Transverse colon (tissue), 4 donors: ENCODE data around the gene KYNU. TPM values are rescaled to one million over a fixed set of nuclear protein-coding genes. Genes with fewer than 3 reads are reported as not detected.

Experiments
- DNase-seq: peaks from one replicate; pipeline ENCODE4 v3.0.0-alpha.2; 2019
- H3K27ac ChIP-seq, 4 donors: fragments of 200-600 bp; sonication (generic); 2 replicates each; pipeline ENCODE4 v1.5.1; 2016 to 2018; ENCODE audit warnings: inconsistent platforms in 4 of 4
- H3K27me3 ChIP-seq: fragments of 200-600 bp; sonication (generic); 2 replicates; pipeline ENCODE4 v1.5.1; 2017; ENCODE audit warnings: inconsistent platforms
- H3K36me3 ChIP-seq, 4 donors: fragments of 200-600 bp; sonication (generic); 2 replicates each; pipeline ENCODE4 v1.5.1; 2017 to 2019; ENCODE audit warnings: inconsistent platforms in 4 of 4
- H3K4me1 ChIP-seq, 4 donors: fragments of 200-600 bp; sonication (generic); 2 replicates each; pipeline ENCODE4 v1.5.1; 2017 to 2020; ENCODE audit warnings: inconsistent platforms in 4 of 4
- H3K4me3 ChIP-seq, 4 donors: fragments of 200-600 bp; sonication (generic); 1 replicate in 1 of 4; 2 replicates in 3 of 4; pipeline versions ENCODE4 v1.5.1 to v1.6.1; 2017 to 2019; ENCODE audit warnings: inconsistent platforms in 4 of 4
- H3K9me3 ChIP-seq, 2 donors: fragments of 200-600 bp; sonication (generic); 2 replicates each; pipeline ENCODE4 v1.5.1; 2017 to 2019; ENCODE audit warnings: inconsistent platforms in 2 of 2
- CTCF ChIP-seq, 5 experiments: fragments of 200-600 bp in 3 of 5; fragments of 450-650 bp in 2 of 5; sonication (generic) in 3 of 5; IDR thresholded peaks; 1 replicate in 2 of 5; 2 replicates in 3 of 5; pipeline ENCODE4 v1.5.1; 2016 to 2017; ENCODE audit warnings: antibody characterized with exemption in 5 of 5, inconsistent platforms in 3 of 5, mild to moderate bottlenecking in 2 of 5, moderate library complexity in 1 of 5
- EP300 ChIP-seq: sonication (generic); formaldehyde crosslinking; IDR thresholded peaks from one replicate; pipeline ENCODE4 v1.6.1; 2017; ENCODE audit warnings: antibody characterized with exemption, low read depth
- POLR2A ChIP-seq: fragments of 450-650 bp; IDR thresholded peaks from one replicate; pipeline ENCODE4 v1.6.1; 2016; ENCODE audit warnings: antibody characterized with exemption, mild to moderate bottlenecking, moderate library complexity
- POLR2AphosphoS5 ChIP-seq, 3 donors: sonication (generic); formaldehyde crosslinking; IDR thresholded peaks; one replicate each; pipeline ENCODE4 v1.6.1; 2016; ENCODE audit warnings: antibody characterized with exemption in 3 of 3
- WGBS, 2 donors: methylation state at CpG; one replicate each; pipeline ENCODE4 v1.1.5; 2018; ENCODE audit warnings: low coverage in 1 of 2; 5-methylcytosine and 5-hydroxymethylcytosine counted together
- in situ Hi-C, 4 donors: fragments of 200-750 bp; cut with MboI; loops; one replicate each; pipeline versions ENCODE4 v1.15.0 to v1.15.1; 2017; ENCODE audit warnings: low sequenced_read_pairs in 3 of 4, low pct_ligation_motif_present in 1 of 4, low pct_unique_long_range_greater_than_20kb in 1 of 4
- intact Hi-C: fragments of 100-400 bp; cut with DNase I; formaldehyde crosslinking; loops from one replicate; pipeline ENCODE4 v1.15.1; 2023; ENCODE audit warnings: low total_unique reads
- total RNA-seq, 4 donors: library from RNA; depleted of rRNA; stranded (reverse); fragments of >200 nt; gene quantifications; one replicate each; pipeline ENCODE4 v1.1.0, GENCODE V29; 2016

The KYNU gene
- total RNA-seq, 4 donors from 2014 or later, result 1.2 to 4.6 TPM; not detected in 2

- no peaks in the 10 kb centered on the region for H3K36me3 ChIP-seq
- intact Hi-C loops, result no loop called here
- H3K4me1 ChIP-seq, result no peaks in the 10 kb centered on the region
- TF ChIP-seq EP300, result no peak
- in situ Hi-C loops, result no loop called here
- H3K4me3 ChIP-seq, result no peak overlapping the region
- H3K27ac ChIP-seq, result no peak overlapping the region
- no peaks in the 10 kb centered on the region for H3K9me3 ChIP-seq
- no peak for DNase-seq
- WGBS, 2 donors, result 85% methylated on average over 4 of the region's 4 CpGs; no CpG with 5 or more reads in 1 of the 2 donors
- no peaks in the 10 kb centered on the region for H3K27me3 ChIP-seq
Measured at GRCh38 chr2:142926445-142926844, 49.0 kb downstream of the KYNU start.

- intact Hi-C loops (no loop called here), in situ Hi-C loops (no loop called here)
- Histone ChIP-seq H3K27me3 (no peaks in the 10 kb centered on the region), H3K4me3 (no peak overlapping the region), H3K36me3 (no peaks in the 10 kb centered on the region), H3K4me1 (no peaks in the 10 kb centered on the region), H3K9me3 (no peaks in the 10 kb centered on the region), H3K27ac (no peak overlapping the region)
- WGBS, 2 donors, result 82 to 93% methylated on average over 6 to 22 of the region's 22 CpGs
- no peak for DNase-seq
- no peak for TF ChIP-seq CTCF (IDR thresholded peaks at IDR 0.05)
- TF ChIP-seq EP300, result no peak
- TF ChIP-seq POLR2A, result no peak
- no peak for TF ChIP-seq POLR2AphosphoS5 (IDR thresholded peaks at IDR 0.05)
Measured at GRCh38 chr2:142930835-142931398, 53.5 kb downstream of the KYNU start.

GRCh38 chr2:142933916-142934315 lies 56.5 kb downstream of the KYNU start:
- intact Hi-C loops, result no loop called here
- H3K27ac ChIP-seq, result no peak overlapping the region
- no peaks in the 10 kb centered on the region for H3K27me3 ChIP-seq
- H3K4me1 ChIP-seq, result no peaks in the 10 kb centered on the region
- no peak for DNase-seq
- in situ Hi-C loops, result no loop called here
- no peaks in the 10 kb centered on the region for H3K9me3 ChIP-seq
- 87 to 94% methylated on average over 3 to 5 of the region's 5 CpGs for WGBS, 2 donors
- no peak overlapping the region for H3K4me3 ChIP-seq
- TF ChIP-seq POLR2A (no peak), EP300 (no peak), CTCF (IDR thresholded peaks at IDR 0.05) (no peak), POLR2AphosphoS5 (IDR thresholded peaks at IDR 0.05) (no peak)
- no peaks in the 10 kb centered on the region for H3K36me3 ChIP-seq

GRCh38 chr2:142935563-142936089 lies 58.2 kb downstream of the KYNU start:
- Histone ChIP-seq H3K27me3 (no peaks in the 10 kb centered on the region), H3K4me1 (no peaks in the 10 kb centered on the region), H3K36me3 (no peaks in the 10 kb centered on the region), H3K4me3 (no peak overlapping the region), H3K9me3 (no peaks in the 10 kb centered on the region), H3K27ac (no peak overlapping the region)
- 89 to 94% methylated on average over 6 to 10 of the region's 10 CpGs for WGBS, 2 donors
- no peak for TF ChIP-seq CTCF (IDR thresholded peaks at IDR 0.05)
- no peak for TF ChIP-seq POLR2A
- no peak for TF ChIP-seq EP300
- intact Hi-C loops (no loop called here), in situ Hi-C loops (no loop called here)
- DNase-seq, result no peak

GRCh38 chr2:142936629-142937028 lies 59.2 kb downstream of the KYNU start:
- intact Hi-C loops (no loop called here), in situ Hi-C loops (no loop called here)
- 81 to 92% methylated on average over 4 to 7 of the region's 7 CpGs for WGBS, 2 donors
- DNase-seq, result no peak
- Histone ChIP-seq H3K27me3 (no peaks in the 10 kb centered on the region), H3K4me1 (no peaks in the 10 kb centered on the region), H3K4me3 (no peak overlapping the region), H3K36me3 (no peaks in the 10 kb centered on the region), H3K9me3 (no peaks in the 10 kb centered on the region), H3K27ac (no peak overlapping the region)
- no peak for TF ChIP-seq POLR2A
- TF ChIP-seq EP300, result no peak
- TF ChIP-seq CTCF (IDR thresholded peaks at IDR 0.05), result no peak
- no peak for TF ChIP-seq POLR2AphosphoS5 (IDR thresholded peaks at IDR 0.05)
